IgD-negative memory B cell (primary cell): ENCODE results near the gene ZNF441. TPM values are rescaled to one million over a fixed set of nuclear protein-coding genes. Genes with fewer than 3 reads are reported as not detected.
"Not testable (repeated sequence)": the region's sequence is repeated elsewhere in the genome, so short reads cannot be mapped to it uniquely, and the experiment has no call there.

Experiments
- H3K27ac Mint-ChIP-seq, 3 donors: one replicate each; pipeline ENCODE4 v1.8.0; 2020 to 2022; ENCODE audit warnings: mild to moderate bottlenecking in 3 of 3, mixed read lengths in 3 of 3, moderate library complexity in 1 of 3
- H3K27me3 Mint-ChIP-seq: one replicate; pipeline ENCODE4 v1.8.0; 2021; ENCODE audit warnings: mixed read lengths
- H3K36me3 Mint-ChIP-seq: one replicate; pipeline ENCODE4 v1.8.0; 2020; ENCODE audit warnings: mild to moderate bottlenecking, mixed read lengths
- H3K4me1 Mint-ChIP-seq, 3 donors: one replicate each; pipeline ENCODE4 v1.8.0; 2020 to 2022; ENCODE audit warnings: mixed read lengths in 3 of 3, mild to moderate bottlenecking in 1 of 3
- H3K4me3 Mint-ChIP-seq, 4 donors: one replicate each; pipeline ENCODE4 v1.8.0; 2020 to 2022; ENCODE audit warnings: mild to moderate bottlenecking in 4 of 4, mixed read lengths in 4 of 4, moderate library complexity in 3 of 4
- H3K9me3 Mint-ChIP-seq, 3 donors: one replicate each; pipeline ENCODE4 v1.8.0; 2020 to 2021; ENCODE audit warnings: mixed read lengths in 3 of 3, mild to moderate bottlenecking in 1 of 3
- polyA plus RNA-seq: library from polyadenylated mRNA; unstranded; fragments of 300-500 nt; fragmentation: Illumina TruSeq; gene quantifications from one replicate; pipeline ENCODE4 v1.2.3, GENCODE V29; 2021

Gene ZNF441
- polyA plus RNA-seq, 1 donor from 2014 or later, result 9.3 TPM

GRCh38 chr19:11798391-11799330 is 31.9 kb downstream of the ZNF441 start, which contains the start of gene ZNF491:
TSS of gene ZNF491 (plus strand) at chr19:11798523. CDS start at chr19:11805954, 7,431 bp downstream.
- no peaks in the 10 kb centered on the region for H3K27me3 Mint-ChIP-seq
- peak within 1 kb of the TSS; percentile 61 to 89 (median 63) for H3K27ac Mint-ChIP-seq
- H3K4me3 Mint-ChIP-seq, result peak within 1 kb of the TSS; percentile 89 to 96 (median 92)
- peaks cover 10 to 14% (median 12%) of the 10 kb centered on the region in 3 donors for H3K4me1 Mint-ChIP-seq
- H3K36me3 Mint-ChIP-seq, result no peaks in the 10 kb centered on the region
- H3K9me3 Mint-ChIP-seq, result no peaks in the 10 kb centered on the region

GRCh38 chr19:11806354-11807098 is 39.7 kb downstream of the ZNF441 start:
- Mint-ChIP-seq H3K36me3 (peaks cover 3% of the 10 kb centered on the region), H3K4me3 (no peak overlapping the region), H3K4me1 (no peaks in the 10 kb centered on the region), H3K27me3 (no peaks in the 10 kb centered on the region), H3K27ac (no peak overlapping the region), H3K9me3 (peaks cover 5 to 26% (median 23%) of the 10 kb centered on the region in 3 donors)

- peaks cover 3% of the 10 kb centered on the region for H3K36me3 Mint-ChIP-seq
- no peaks in the 10 kb centered on the region for H3K4me1 Mint-ChIP-seq
- H3K4me3 Mint-ChIP-seq, result no peak overlapping the region
- H3K27ac Mint-ChIP-seq, result no peak overlapping the region
- peaks cover 5 to 26% (median 23%) of the 10 kb centered on the region in 3 donors for H3K9me3 Mint-ChIP-seq
- no peaks in the 10 kb centered on the region for H3K27me3 Mint-ChIP-seq
Observed at GRCh38 chr19:11807099-11807380, 40.2 kb downstream of the ZNF441 start.

GRCh38 chr19:11813703-11814028 is 46.9 kb downstream of the ZNF441 start:
- no peaks in the 10 kb centered on the region for H3K27me3 Mint-ChIP-seq
- H3K4me3 Mint-ChIP-seq, result peak overlapping the region; percentile 91 to 99 (median 96)
- H3K4me1 Mint-ChIP-seq, result peaks cover 11 to 25% (median 16%) of the 10 kb centered on the region in 3 donors
- H3K36me3 Mint-ChIP-seq, result peaks cover 8% of the 10 kb centered on the region
- peak overlapping the region; percentile 34 to 93 (median 80) for H3K27ac Mint-ChIP-seq
- H3K9me3 Mint-ChIP-seq, result peaks cover 0 to 4% (median 0%) of the 10 kb centered on the region in 3 donors

GRCh38 chr19:11814029-11814699 is 47.4 kb downstream of the ZNF441 start, which contains the start of gene ZNF440:
TSS of gene ZNF440 (plus strand) at chr19:11814273. CDS start at chr19:11814448, 175 bp downstream.
- Mint-ChIP-seq H3K9me3 (no peaks in the 10 kb centered on the region), H3K36me3 (peaks cover 10% of the 10 kb centered on the region), H3K27me3 (no peaks in the 10 kb centered on the region), H3K4me1 (peaks cover 11 to 25% (median 16%) of the 10 kb centered on the region in 3 donors), H3K4me3 (peak within 1 kb of the TSS; percentile 91 to 99 (median 96)), H3K27ac (peak within 1 kb of the TSS; percentile 34 to 93 (median 80))

- H3K27ac Mint-ChIP-seq, result no peak overlapping the region
- peak overlapping the region; percentile 91 to 99 (median 92) for H3K4me3 Mint-ChIP-seq
- peaks cover 10% of the 10 kb centered on the region for H3K36me3 Mint-ChIP-seq
- peaks cover 11 to 25% (median 16%) of the 10 kb centered on the region in 3 donors for H3K4me1 Mint-ChIP-seq
- no peaks in the 10 kb centered on the region for H3K27me3 Mint-ChIP-seq
- no peaks in the 10 kb centered on the region for H3K9me3 Mint-ChIP-seq
Observed at GRCh38 chr19:11814700-11815035, 47.9 kb downstream of the ZNF441 start.

- Mint-ChIP-seq H3K36me3 (peaks cover 11% of the 10 kb centered on the region), H3K4me1 (peaks cover 0 to 9% (median 2%) of the 10 kb centered on the region in 3 donors), H3K27ac (no peak overlapping the region), H3K4me3 (no peak overlapping the region), H3K27me3 (no peaks in the 10 kb centered on the region), H3K9me3 (peaks cover 0 to 5% (median 3%) of the 10 kb centered on the region in 3 donors)
Observed at GRCh38 chr19:11821474-11822109, 54.8 kb downstream of the ZNF441 start.

GRCh38 chr19:11828957-11829876 is 62.4 kb downstream of the ZNF441 start:
- not testable (repeated sequence) for H3K4me1 Mint-ChIP-seq, H3K27ac Mint-ChIP-seq, H3K4me3 Mint-ChIP-seq, H3K27me3 Mint-ChIP-seq
- Mint-ChIP-seq H3K36me3 (peaks cover 42% of the 10 kb centered on the region), H3K9me3 (peaks cover 2 to 42% (median 33%) of the 10 kb centered on the region in 3 donors)

- no peak overlapping the region for H3K4me3 Mint-ChIP-seq
- H3K36me3 Mint-ChIP-seq, result peaks cover 38% of the 10 kb centered on the region
- no peak overlapping the region for H3K27ac Mint-ChIP-seq
- no peaks in the 10 kb centered on the region for H3K27me3 Mint-ChIP-seq
- H3K9me3 Mint-ChIP-seq, result peaks cover 4 to 37% (median 31%) of the 10 kb centered on the region in 3 donors
- H3K4me1 Mint-ChIP-seq, result peaks cover 0 to 3% (median 0%) of the 10 kb centered on the region in 3 donors
Observed at GRCh38 chr19:11832253-11832912, 65.6 kb downstream of the ZNF441 start.

- Mint-ChIP-seq H3K9me3 (peaks cover 4 to 35% (median 27%) of the 10 kb centered on the region in 3 donors), H3K36me3 (peaks cover 38% of the 10 kb centered on the region), H3K27ac (no peak overlapping the region), H3K27me3 (no peaks in the 10 kb centered on the region), H3K4me1 (peaks cover 0 to 3% (median 0%) of the 10 kb centered on the region in 3 donors), H3K4me3 (no peak overlapping the region)
Observed at GRCh38 chr19:11833541-11833940, 66.7 kb downstream of the ZNF441 start.
